H1 (cell line): ENCODE data around the gene SLC27A1.

ENCODE experiments used
- CEBPB ChIP-seq: IDR thresholded peaks from 2 replicates; pipeline ENCODE4 v1.6.1; 2012; ENCODE audit warnings: low read depth, low read length
- CTCF ChIP-seq, 3 experiments: IDR thresholded peaks; 1 replicate in 2 of 3; 2 replicates in 1 of 3; pipeline versions ENCODE4 v1.5.1 to v1.6.1; 2011; ENCODE audit warnings: low read length in 3 of 3, mild to moderate bottlenecking in 3 of 3, inconsistent platforms in 2 of 3, low read depth in 1 of 3, moderate library complexity in 1 of 3; ENCODE audit not compliant: insufficient read depth in 1 of 3; ENCODE audit errors: control extremely low read depth in 1 of 3
- POLR2AphosphoS5 ChIP-seq: IDR thresholded peaks from 2 replicates; pipeline ENCODE4 v1.6.1; 2011; ENCODE audit warnings: low read depth, low read length
- TBP ChIP-seq: IDR thresholded peaks from 2 replicates; pipeline ENCODE4 v1.6.1; 2011; ENCODE audit warnings: low read depth, low read length, improper control_type of control experiment
- TCF12 ChIP-seq: IDR thresholded peaks from 2 replicates; pipeline ENCODE4 v1.6.1; 2011; ENCODE audit warnings: low read depth, mild to moderate bottlenecking, low read length
- USF2 ChIP-seq: IDR thresholded peaks from 2 replicates; pipeline ENCODE4 v1.6.1; 2011; ENCODE audit warnings: low read length, improper control_type of control experiment

GRCh38 chr19:17482877-17483604, 12.7 kb downstream of the SLC27A1 start:
- no peak for TF ChIP-seq TBP
- no peak for TF ChIP-seq CEBPB
- TF ChIP-seq POLR2AphosphoS5, result no peak
- TF ChIP-seq CTCF (IDR thresholded peaks at IDR 0.05; ENCODE audit: control extremely low read depth in 1 of 3, insufficient read depth in 1 of 3, low read depth in 1 of 3, low read length in 3 of 3), result no peak
- no peak for TF ChIP-seq USF2
- TF ChIP-seq TCF12, result no peak
